T1000 (cell line): ENCODE results near the gene VSTM4.

ENCODE experiments used
- DNase-seq: peaks from one replicate; lab custom pipeline; 2025; ENCODE audit warnings: mixed read lengths; lab: John Stamatoyannopoulos, UW

The VSTM4 gene

DNA sequence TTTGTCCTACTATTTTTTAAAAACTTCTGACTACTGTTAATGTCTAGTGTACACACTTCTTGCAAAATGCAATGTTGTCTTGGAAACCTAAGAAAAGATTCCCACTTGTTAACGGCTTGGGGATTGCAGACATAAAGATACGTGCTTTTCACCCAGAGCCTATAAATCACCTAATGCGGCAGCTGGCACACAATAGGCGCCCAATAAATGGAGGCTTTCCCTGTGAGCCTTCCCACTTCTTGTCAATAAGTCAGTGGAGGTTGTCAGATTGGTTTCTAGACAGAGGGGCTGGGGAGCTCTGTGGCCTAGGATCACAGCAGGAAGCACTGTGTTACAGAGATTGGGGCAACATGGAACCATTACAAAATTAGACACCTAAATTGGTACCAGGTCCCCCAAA, 74.7 kb downstream of the VSTM4 start:
- no peak for DNase-seq

DNA sequence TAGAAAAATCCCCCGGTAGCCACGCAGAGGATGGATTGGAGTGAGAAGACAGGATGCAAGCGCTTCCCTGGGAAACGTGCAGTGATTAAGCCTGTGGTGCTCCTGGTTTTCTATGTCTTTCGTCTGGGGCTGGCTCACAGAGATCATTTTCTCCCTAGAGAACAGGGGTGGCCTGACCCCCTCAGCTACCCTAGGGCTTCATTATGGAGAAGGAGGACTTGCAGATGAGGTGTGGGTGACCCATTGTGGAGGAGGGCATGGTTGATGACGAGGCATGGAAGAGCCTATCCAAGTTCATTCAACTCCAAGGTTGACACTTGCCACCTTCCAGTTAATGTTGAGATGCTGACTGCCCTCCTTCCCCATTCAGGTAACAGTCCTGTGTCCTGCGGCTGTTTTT, 75.9 kb downstream of the VSTM4 start:
- DNase-seq: no peak

DNA sequence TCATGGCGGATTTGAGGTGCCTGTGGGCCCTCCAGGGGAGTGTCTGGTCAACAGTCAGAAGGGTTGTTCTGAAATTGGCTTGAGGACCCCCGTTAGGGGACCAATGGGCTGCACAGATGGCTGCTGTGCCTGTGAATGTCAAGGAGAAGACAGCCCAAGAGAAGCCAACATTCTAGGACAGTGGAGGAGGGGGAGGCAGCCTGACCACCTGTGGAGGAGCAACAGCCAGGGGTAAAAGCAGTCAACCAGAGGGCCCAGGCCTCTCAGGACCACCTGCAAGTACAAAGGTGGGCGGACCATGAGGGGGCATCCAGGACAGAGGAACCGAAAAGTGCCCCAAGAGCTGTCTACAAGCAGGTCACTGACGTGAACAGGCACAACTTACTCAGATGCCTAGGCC, 76.6 kb downstream of the VSTM4 start:
- no peak for DNase-seq

DNA sequence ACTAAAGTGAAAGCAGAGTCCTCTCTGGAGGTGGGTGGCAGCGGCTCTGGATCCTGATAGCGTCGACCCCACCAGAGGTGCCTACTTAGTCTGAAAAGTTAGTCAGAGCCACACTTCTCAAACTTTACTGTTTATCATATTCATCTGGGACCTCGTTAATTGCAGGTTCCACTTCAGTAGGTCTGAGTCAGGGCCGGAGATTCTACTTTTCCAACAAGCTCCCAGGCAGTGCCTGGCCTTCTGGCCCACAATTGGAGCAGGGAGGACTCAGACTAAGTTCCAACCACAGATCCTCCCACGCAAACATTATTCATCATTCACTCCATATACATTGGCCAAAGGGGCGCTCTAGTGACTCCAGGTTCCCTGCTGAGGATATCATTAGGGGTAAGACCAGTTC, 78.1 kb downstream of the VSTM4 start:
- DNase-seq: no peak

DNA sequence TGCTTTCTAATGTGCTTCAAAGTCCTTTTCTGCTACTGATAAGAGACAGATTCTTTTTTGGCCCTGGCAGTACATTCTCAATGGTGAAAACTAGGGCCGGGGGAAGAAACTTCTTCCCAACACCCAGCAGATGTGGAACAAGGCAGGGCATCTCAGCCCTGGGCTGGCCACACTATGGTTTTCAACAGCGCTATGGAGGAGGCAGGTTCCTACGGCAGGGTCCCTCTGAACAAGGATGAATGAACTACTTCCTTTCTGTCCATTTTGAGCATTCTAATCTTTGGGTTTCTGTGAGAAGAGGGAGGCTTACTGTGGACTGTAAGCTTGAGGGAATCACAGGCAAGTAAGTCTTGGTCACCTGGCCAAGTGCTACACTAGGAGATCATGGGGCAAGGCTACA, 78.7 kb downstream of the VSTM4 start:
- DNase-seq: no peak

DNA sequence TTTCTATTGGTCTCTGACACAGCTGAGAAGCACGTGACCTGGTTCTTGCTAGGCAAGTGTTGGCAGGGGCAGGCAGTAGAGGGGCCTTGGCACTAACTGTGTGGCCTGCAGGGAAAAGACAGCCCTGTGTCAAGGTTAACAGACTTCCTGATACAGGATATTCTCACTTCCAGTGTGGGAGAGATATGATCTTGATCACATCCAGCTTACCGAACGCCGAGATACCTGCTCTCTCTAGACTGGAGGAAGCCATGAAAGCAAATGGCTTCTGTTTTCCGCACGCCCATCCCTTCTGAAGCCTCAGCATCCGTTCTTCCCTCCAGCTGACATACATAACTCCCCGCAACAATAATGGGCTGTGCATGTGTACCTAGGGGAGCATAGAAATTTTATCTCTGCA, 79.4 kb downstream of the VSTM4 start:
- DNase-seq: no peak

DNA sequence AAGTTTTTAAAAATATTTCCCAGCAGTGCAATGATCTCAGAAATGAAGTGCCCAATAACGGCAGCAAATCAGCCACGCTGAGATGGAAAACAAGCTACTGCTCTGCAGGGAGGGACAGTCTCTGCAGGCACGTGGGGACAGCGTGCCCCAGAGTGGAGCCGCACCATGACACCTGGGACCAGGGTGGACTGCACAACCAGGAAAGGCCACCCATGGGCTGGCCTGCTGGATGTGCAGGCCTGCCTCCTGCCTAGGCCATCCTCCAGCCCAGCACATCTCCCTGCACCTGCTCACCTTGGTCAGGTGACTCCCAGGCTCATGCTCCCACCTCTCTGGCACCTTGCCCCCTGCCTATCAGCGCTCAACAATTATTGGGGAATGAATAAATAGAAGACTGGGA, 80.4 kb downstream of the VSTM4 start:
- no peak for DNase-seq

DNA sequence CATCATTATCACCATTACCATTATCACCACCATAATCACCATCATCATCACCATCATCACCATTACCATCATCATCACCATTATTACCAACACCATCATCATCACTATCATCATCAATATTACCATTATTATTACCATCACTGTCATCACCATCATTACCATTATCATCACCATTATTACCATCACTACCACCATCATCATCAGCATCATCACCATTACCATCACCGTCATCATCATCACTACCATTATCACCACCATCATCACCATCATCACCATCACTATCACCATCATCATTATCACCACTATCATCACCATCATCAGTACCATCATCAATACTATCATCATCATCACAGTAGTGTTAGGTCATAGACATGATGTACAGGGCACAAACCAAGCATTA, 81.4 kb downstream of the VSTM4 start:
- DNase-seq: no peak

DNA sequence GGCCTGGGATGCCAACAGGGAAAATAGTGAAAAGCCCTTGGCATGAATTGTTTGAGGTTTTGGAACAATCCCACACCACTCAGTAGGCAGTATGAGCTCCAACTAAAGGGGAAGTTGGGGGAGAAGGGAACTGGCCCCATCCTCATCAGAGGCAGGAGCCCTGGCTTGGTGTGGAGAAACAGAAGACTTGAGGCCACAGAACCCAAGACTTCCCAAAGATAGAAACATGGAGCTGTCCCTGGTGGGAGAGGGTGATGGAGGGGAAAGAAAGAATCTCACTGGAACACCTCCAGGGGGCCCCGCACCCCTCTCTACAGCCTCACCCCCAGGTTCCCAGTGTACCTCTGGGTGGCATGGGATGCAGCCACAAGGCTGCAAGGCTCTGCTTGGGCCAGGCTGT, 85.7 kb downstream of the VSTM4 start:
- no peak for DNase-seq

DNA sequence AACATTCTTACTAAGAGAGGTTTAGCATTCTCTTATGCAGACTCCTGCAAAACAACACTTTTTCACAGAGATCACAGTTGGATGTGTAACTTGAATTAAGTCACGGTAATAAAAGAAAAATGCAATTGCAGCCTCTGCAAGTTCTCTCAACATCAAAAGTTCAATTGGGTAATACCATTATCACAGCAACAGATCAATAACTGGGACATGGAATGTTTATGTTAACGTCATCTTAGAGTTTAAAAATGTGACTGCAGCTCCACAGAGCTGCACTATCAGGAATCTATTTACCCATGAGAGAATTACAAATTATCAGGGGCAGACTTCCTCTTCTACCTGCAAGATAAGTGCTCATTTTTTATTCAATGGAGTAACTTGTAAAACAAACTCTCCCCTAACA, 86.7 kb downstream of the VSTM4 start:
- DNase-seq: no peak

DNA sequence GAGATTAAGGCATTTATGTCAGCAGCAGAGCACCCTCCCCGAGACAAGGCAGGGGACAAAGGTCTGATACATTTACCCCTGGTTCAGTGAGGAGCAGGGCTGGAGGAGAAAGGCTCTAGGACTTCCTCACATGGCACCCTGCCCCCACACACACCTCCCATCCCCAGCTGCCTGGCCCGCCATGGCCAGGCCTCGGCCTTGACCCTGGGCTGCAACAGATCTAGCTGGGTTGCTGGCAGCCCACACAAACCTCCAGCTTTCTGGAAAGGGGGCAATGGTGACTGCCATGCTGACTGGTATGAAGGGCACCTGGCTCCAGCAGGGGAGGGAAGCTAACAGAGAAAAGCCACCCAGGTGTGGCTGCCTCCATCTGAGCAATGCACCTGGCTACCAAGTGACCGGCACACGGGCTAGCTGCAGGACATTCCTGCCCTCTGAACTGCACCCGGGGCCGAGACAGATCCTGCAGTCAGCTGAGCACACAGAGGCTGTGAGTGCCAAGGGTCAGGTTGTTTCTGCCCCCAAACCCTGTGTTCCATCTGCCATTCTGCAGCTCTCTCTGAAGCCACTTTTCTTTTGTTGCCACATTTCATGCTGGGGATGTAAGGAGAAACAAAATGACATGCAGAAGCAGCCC, 89.9 kb downstream of the VSTM4 start:
- DNase-seq: no peak

DNA sequence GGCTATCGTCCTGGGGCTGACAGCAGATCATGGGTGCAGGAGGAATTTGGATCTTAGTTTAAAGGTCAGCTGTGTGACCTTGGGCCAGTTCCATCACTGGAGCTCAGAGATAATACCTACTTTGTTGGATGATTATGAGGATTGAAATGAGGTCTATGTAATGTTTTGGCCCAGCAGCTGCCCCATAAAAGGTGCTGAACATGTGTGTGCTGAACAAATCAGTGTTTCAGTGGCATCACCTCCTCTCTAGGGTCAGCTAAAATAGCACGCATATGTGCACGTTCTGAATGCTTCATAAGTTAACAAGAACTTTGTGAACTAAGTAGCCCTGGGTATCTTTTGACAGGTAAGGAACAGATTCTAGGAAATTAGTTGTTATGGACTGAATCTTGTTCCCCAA, 90.8 kb downstream of the VSTM4 start:
- DNase-seq: no peak

DNA sequence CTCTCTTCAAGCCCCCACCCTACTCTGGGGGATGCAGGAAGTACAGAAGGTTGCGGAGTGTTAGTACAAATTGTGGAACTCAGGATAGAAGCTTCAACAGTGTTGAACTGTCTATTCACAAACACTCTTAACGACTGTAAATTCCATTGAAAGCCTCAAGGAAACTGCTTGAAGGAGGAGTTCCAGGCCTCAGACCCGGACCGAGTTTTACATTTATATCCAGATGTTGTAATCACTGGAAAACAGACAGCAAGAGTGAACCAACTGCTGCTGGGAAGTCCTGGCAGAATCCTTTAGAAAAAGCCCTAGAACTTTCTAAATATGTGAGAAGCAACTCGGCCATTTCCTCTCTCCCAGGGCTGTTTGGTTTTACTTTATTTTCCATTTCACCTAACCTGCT, 91.6 kb downstream of the VSTM4 start:
- DNase-seq: no peak

DNA sequence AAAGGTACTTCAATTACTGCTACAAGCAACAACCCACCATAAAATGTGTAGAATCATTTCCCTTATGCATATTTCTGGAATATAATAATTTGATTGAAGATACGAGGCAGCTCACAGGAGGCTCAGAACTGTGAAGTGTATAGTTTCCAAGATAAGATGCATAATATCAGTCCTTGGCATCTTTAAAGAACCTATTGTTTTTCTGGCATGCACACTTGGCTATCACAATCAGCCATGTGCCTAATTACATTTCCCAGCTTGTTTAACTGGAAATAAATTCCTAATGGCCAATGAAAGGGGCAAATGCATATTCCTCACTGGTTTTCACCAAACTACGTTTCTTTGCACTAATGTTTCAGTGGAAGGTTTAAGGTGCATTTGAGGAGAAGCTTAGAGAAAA, 92.3 kb downstream of the VSTM4 start:
- DNase-seq: no peak

DNA sequence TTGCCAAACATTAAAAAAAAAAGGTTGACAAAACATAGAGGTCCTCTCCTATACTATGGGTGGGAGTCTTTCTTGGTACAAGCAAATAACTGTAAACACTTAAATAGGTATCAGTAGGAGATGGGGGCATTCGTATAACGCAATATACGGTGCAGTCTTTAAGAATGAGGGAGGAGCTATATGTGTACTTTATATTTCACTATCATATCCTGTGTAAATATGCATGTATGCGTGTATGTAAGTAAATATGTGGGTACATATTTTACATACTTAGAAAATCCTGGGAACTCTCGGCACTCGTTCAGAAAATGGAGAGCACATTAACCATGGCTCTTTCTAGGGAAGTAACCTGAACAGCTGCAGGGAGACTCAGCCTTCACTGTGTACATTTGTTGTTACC, 93.6 kb downstream of the VSTM4 start:
- DNase-seq: no peak

DNA sequence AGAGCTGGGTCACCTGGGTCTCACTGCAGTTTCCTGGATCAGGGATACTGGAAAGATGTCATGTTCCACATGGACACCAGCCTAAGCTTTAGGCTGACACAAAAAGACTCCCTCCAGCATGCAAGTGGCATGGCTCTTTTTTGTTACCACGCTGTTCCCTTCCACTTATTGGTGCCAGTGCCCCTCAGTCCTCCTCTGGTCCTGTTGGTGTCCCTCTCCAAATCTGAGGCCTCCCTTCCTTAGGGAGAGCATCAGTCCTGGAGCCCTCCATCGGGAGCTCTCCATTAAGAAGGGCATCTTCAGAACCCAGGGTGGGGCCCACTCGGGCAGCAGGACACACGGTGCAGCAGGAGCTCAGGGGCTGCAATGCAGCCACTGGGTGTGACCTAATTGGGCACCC, 99.6 kb downstream of the VSTM4 start:
- no peak for DNase-seq

DNA sequence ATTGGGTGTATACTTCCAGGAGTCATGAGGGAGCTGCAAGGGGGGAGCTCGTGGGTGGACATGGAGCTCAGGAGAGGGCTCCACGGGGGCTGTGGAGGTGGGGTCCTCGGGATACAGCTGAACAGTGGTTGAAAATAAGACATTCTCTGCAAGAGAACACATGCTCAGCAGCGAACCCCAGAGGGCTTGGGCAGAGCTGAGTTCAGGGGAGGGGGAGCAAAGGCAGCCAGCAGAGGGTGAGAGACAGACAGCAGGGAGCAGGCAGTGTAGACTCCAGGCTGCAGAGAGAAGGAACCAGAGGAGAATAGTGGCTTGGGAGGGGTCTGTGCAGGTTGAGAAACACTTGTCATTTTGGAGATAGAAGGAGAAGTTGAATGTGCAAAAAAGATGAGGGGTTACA, 102.7 kb downstream of the VSTM4 start:
- DNase-seq: no peak

DNA sequence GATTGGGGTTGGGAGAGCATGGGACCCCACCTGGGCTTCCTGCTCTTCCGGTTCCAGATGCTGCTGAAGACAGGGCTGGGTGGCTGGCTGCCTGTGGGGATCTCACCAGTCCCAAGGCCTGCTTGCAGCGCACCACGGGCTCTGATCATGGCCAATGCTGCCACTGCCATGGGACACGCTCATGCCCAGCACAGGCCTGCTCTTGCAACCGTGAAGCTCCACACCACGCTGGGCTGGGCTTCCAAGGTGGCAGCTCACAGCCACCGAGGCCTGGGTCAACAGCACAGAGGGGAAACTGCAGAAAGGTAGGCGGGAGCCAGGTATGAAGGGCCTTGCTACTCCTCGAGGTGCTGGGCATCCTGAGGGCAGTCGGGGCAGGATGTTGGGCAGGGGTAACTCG, 103.6 kb downstream of the VSTM4 start:
- no peak for DNase-seq

DNA sequence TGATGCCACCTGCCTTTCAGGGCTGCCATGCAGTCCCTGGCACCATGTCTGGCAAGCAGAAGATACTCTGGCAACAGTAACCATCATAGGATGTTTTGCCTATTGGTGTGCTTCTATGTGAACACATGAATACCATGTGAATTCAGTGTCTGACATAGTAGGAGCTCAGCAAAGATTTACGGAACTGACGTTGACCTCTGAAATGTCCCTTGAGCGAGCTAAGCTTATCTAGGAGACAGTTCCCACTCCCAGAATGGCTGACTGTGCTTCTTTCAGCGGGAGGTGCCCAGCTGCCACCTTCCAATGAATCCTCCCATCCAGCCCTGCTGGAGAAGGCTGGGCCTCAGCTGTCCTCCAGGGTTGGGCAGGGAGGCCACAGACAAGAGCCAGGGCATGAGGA, 104.5 kb downstream of the VSTM4 start:
- no peak for DNase-seq

DNA sequence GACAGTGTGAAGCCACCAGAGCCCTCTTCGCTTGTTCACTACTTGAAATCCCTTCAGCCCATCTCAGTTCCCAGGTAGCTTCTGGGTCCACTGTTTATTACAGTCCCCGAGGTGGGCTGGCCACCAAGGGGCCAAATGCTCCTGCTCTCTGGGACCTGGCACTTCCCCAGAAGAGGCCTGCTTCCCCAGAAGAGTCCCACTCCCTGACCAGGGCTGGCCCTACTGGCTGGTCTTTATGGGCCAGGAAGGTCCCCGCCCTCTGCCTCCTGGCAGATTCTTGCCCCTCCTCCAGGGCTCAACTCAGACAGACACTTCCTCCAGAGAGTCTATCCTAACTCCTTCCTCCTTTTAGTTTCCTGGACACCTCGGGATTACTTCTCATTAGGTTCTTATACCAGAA, 105.0 kb downstream of the VSTM4 start:
- DNase-seq: no peak

DNA sequence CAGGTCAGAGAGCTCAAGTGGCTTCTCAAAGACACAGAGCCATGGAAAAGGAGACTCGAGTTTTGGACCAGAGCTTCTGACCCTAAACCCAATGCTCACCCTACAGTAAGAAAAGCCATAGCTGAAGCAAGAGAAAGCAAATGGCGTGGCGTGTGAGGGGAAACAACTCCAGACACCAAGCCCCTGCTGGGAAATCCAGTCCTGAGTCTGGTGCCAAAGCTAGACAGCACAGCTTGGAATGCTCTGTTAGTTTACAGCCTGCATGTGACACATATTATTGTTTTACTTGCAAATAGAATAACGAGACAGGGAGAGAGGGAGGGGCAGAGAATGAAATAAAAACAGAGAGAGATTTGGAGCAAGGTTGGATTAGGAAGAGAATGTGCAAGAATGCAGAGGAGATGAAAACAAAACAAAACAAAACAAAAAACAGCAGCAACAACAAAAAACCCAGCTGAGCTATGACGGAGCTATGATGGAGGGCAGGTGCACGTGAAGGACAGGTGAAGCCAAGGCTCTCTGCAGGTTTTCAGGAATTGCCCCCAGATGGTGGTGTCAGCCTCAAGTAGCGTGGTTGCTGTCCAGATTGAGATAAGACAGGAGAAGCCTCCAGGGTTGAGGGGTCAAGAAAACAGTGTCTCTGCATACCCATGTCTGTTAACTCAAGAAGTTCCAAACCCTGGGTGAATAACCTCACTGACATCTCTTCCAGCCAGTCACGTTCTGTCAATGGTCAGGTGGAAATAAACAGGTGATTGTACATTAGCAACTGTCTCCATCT, 105.9 kb downstream of the VSTM4 start:
- no peak for DNase-seq

DNA sequence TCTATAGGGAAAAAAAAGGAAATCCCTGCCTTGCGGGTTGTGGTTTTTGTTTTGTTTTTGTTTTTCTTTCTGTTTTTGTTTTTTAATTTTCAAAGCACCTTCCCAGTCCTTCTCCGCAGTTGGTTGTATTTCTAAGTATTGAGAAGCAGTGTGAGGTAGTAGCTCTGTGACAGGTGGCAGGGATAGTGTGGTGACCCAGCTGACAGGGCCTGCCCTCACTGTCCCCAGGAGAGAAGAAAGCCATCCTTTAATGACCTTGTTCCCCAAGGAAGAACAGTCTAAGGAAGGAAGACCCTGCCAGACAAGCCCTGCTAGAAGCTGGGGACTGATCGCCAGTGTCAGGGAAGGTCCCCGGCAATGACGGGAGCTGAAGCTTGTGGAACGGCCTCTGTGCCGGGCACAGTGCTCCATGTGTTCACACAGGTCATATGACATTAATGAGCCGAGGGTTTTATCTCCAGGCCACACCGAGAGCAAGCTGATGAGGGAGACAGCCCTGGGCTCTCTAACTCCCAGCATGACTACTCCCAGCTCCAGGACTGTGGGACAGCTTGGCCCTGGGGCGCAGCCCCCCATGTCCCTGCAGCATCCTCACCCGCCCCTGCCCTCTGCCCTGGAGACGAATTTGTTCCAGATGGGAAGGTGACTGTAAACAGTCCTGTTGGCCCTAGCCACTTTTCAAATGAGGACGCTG, 106.7 kb downstream of the VSTM4 start:
- no peak for DNase-seq

DNA sequence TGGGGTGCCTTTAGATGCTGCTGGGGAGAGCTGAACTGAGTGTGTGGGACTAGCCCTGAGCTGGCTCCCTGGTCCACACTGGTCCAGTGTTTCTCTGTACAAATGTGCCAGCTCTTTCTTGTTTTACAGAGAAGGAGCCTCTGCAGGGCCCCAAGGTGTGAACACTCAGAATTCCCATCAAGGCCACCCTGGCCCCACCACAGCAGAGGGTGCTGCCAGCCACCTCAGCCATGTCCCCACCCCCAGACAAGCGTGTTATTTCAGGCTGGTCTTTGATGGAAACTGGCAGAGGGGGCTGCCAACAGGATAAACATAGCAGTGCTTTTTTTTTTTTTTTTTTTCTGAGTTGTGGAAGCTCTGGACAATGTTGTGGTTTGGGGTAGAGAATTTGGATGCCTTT, 107.2 kb downstream of the VSTM4 start:
- DNase-seq: no peak
